OCI-LY3 (cell line): ENCODE results near the gene SDSL.

Source experiments
- CTCF ChIP-seq: fragments of 200-600, 300-600 bp; sonication (generic); IDR thresholded peaks from 2 replicates; pipeline ENCODE4 v1.5.1; 2014; ENCODE audit warnings: antibody characterized with exemption, low read length, low read depth
- EZH2phosphoT487 ChIP-seq: fragments of 200-600 bp; shearing (Covaris generic); IDR thresholded peaks from 2 replicates; pipeline ENCODE4 v1.6.1; 2018; ENCODE audit warnings: antibody characterized with exemption, mixed run types, low read depth

- TF ChIP-seq CTCF (no peak), EZH2phosphoT487 (no peak)
Measured at GRCh38 chr12:113474635-113475436, 52.7 kb downstream of the SDSL start.
